ENCODE measurements around the gene NPPA. TPM values are rescaled to one million over a fixed set of nuclear protein-coding genes. Genes with fewer than 3 reads are reported as not detected.

NPPA gene
- total and polyA plus RNA-seq, 9 of the 15 experiments (the other 6 are each of a cell fraction or from before 2014, with no cell fraction given), result not detected

- peak; percentile 33 for TF ChIP-seq CHD1 (IDR thresholded peaks at IDR 0.05; ENCODE audit: low read length)
- no peak for TF ChIP-seq ZNF695 (CRISPR knock-in tag; IDR thresholded peaks at IDR 0.05)
- TF ChIP-seq FUS (optimal IDR thresholded peaks at IDR 0.05; ENCODE audit: low read depth, low read length), result no peak
- TF ChIP-seq CGGBP1 (CRISPR knock-in tag; IDR thresholded peaks at IDR 0.05), result no peak
- peak; percentile 44 for TF ChIP-seq WHSC1 (IDR thresholded peaks at IDR 0.05; ENCODE audit: low read length)
- TF ChIP-seq ZNF280A (IDR thresholded peaks at IDR 0.05; ENCODE audit: low read depth, partially characterized antibody), result no peak
- TF ChIP-seq ZBTB34 (CRISPR knock-in tag; IDR thresholded peaks at IDR 0.05), result no peak
- TF ChIP-seq OTX1 (CRISPR knock-in tag; IDR thresholded peaks at IDR 0.05), result no peak
- no peak for TF ChIP-seq COPS2 (conservative IDR thresholded peaks at IDR 0.05)
- TF ChIP-seq ZNF445 (CRISPR knock-in tag; IDR thresholded peaks at IDR 0.05; ENCODE audit: low read depth), result no peak
- TF ChIP-seq KHSRP (IDR thresholded peaks at IDR 0.05), result no peak
- no peak for TF ChIP-seq HNRNPL (IDR thresholded peaks at IDR 0.05; ENCODE audit: low read depth, low read length)
- TF ChIP-seq IRF2 (CRISPR knock-in tag; IDR thresholded peaks at IDR 0.05), result no peak
- no peak for TF ChIP-seq ZNF639 (CRISPR knock-in tag; conservative IDR thresholded peaks at IDR 0.05 in 1 of 2, IDR thresholded peaks at IDR 0.05 in 1 of 2)
- no peak for TF ChIP-seq THRAP3 (IDR thresholded peaks at IDR 0.05; ENCODE audit: borderline replicate concordance)
- no peak for TF ChIP-seq DIDO1 (tag; IDR thresholded peaks at IDR 0.05; ENCODE audit: low read depth)
- 0 out of 2 replicates have a peak, but pooled peaks have one; percentile 65 for TF ChIP-seq ZNF717 (CRISPR knock-in tag; IDR thresholded peaks at IDR 0.05)
- no peak for TF ChIP-seq GATAD2B (IDR thresholded peaks at IDR 0.05; ENCODE audit: borderline replicate concordance)
- TF ChIP-seq MCM7 (IDR thresholded peaks at IDR 0.05), result no peak
- no peak for TF ChIP-seq MED1 (CRISPR knock-in tag; IDR thresholded peaks at IDR 0.05; ENCODE audit: borderline replicate concordance)
- no peak for TF ChIP-seq ZBTB43 (CRISPR knock-in tag; IDR thresholded peaks at IDR 0.05)
Measured at GRCh38 chr1:11799099-11799498, 48.5 kb downstream of the NPPA start (continued).

Measured in K562 (cell line).